Right renal cortex interstitium (tissue), 3 donors: ENCODE data around the gene FAM53C. TPM values are rescaled to one million over a fixed set of nuclear protein-coding genes. Genes with fewer than 3 reads are reported as not detected.

Source experiments
- DNase-seq, 3 donors: peaks; one replicate each; pipeline ENCODE4 v3.0.0-alpha.2; 2013; ENCODE audit warnings: low read depth in 3 of 3, low spot score in 2 of 3
- polyA plus RNA-seq, 3 donors: library from polyadenylated mRNA; unstranded; fragments of 120-200 nt; gene quantifications; one replicate each; pipeline ENCODE4 v1.2.1, GENCODE V29; 2013; ENCODE audit not compliant: insufficient read length in 3 of 3

The FAM53C gene
- polyA plus RNA-seq, 3 donors = 29.3 to 31.1 (median 29.7) TPM

DNA sequence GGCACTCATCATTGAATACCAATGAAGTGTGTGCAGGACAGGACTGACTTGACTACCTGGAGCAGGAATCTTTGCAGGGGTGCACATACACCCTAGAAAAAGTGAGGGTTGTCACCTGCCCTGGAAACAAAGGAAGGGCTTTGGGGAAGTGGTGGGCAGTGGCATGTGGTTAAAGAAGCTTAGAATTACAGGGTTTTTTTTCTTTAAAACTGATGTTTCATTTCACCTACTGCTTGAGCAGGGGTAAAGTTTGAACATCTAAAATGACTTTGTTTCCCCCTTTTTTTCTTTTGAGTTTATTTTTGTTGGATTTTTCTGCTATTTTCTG lies 12.5 kb downstream of the FAM53C start:
- DNase-seq = no peak

DNA sequence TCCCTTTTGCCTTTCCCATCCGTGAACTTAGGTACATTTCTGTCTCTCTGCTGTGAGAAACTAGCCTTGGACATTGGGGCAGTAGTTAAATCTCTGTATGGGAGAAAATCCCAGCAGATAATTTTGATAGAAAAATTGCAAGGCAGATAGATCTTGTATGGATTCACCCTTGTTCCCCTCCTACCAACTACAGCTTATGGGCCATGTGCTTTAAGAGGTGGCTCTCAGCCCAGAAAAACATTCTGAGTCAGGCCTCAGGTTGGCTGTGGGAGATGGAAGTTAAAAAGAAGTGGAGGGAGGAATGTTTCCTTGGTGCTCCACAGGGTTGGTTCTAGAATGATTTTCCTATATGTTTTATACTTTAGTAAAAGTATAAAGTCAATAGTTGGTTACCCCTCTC lies 13.0 kb downstream of the FAM53C start:
- no peak for DNase-seq

DNA sequence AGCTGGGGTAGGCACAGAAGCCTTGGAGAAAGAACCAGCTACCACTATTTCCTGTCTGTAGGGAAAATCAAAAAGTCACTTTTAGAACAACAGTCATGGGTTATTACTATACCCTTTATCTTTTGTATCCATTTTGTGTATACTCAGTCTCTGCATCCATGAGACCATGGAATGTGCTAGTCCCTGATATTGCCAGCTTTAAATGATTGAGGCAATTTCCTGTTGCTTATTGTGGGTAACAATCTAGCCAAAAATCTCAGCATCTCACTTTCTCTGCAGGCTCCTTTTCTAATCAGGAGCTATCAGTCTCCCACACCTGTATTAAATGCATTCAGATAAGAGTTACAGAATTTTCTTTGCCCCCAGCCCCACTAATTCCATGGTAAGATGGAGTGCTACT lies 13.5 kb downstream of the FAM53C start:
- no peak for DNase-seq

DNA sequence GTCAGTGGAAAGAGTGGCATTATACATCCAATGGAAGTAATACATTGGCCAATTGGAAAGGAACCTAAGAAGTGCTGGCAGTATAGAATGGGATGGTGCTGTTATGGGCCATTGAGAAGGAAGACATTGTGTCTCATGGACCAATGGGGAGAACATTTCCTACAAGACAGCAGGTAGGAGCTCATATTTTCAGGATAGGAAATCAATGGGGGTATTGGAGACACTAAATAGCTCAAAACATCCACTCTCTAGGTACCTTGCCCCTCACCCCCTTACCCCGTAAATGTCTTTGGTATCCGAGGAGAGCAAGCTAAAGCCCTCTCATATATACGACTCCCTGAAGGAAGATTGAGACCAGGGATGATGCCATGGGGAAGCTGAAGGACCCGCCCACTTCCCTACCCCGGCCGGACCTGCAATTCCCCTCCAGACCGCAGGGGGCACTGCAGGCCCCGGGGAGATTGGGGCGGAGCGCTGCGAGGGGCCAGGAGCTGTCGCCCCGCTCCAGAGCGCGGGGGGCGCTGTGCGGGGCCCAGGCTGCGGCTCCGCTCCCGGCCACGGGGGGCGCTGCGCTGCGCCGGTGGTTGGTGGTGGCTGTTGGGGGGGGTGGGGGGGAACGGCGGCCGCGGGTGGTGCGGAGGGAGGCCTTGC lies 14.1 kb downstream of the FAM53C start, which contains the start of gene KDM3B:
KDM3B (plus strand) TSS at position 615 of the 651 bp plus-strand sequence. CDS start 111 bp downstream, outside the sequence.
- DNase-seq = peak in 2 of 3 donors; percentile 71 to 80

DNA sequence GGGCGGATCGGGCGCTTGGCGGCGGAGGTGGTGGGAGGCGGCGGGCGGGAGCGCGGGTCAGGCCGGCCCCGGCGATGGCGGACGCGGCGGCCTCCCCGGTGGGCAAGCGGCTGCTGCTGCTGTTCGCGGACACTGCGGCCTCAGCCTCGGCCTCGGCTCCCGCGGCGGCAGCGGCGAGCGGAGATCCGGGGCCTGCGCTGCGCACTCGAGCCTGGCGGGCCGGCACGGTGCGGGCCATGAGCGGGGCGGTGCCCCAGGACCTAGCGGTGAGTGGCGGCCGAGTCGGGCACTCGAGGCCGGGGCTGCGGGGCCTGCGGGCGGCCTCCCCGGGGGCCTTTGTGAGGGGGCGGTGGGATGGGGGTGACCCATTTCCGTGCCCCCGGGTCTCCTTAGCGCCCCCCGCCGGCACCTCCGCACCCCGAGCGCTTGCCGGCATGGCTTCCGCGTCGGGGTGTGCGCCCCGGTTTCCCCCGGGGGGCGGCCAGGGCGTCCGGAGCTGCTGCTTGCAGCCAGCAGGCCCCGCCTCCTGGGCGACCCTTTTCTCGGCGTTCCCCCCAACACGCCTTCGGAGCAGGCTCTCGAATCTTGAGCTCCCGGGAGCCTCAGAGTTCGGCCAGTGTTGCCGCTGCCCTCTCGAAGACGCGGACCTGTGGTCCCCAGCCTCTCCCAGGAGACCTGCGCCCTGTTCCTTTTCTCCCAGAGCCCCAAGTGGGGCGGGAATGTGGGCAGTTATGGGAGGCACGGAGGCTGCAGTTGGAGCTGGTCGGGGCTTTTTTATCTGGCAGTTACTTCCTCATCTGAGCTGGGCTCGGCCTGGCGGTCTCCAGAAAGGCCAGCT lies 14.9 kb downstream of the FAM53C start:
- peak in 1 of 3 donors; percentile 52 for DNase-seq

DNA sequence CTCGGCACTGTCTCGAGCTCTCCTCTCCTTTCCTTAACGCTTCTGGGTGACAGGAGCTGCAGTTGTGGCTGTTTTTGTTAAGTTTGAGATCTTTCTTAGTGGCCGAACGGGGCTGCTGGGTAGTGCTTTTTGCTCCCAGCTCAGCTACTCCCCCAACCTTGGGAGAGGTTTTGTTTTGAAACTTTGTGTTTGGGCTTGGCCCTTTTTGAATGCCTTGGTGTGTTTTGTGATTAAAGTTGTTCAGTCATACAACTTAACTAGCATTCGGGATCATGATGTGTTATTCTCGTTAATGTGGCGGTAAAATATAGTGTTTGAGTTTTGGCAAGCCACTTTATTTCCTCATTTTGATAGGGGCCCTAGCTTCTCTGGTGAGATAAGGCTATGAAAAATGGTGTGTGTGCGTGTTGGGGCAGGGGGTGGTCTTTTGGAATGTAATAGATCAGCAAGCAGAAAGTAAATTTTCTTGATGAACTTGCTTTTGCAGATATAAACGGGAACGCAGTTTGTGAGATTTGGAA lies 15.6 kb downstream of the FAM53C start:
- no peak for DNase-seq

DNA sequence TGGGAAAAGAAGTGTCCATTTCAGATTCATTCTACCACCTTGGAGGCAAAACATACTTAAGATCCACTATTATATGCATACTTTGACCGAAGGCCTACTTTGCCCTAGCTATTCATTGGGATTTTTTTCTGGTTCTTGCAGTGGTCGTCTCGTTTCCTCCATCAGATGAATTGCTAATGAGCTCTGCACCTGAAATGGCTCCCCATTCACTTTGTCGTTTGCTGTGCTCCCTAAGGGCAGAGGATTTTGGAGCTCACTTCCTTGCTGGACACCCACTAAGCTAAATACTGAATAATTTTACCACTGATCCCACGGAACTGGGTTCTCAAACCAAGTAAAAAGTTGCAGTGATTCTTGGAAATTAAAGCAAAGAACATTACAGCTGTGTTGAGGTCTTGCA lies 16.3 kb downstream of the FAM53C start:
- DNase-seq = no peak

DNA sequence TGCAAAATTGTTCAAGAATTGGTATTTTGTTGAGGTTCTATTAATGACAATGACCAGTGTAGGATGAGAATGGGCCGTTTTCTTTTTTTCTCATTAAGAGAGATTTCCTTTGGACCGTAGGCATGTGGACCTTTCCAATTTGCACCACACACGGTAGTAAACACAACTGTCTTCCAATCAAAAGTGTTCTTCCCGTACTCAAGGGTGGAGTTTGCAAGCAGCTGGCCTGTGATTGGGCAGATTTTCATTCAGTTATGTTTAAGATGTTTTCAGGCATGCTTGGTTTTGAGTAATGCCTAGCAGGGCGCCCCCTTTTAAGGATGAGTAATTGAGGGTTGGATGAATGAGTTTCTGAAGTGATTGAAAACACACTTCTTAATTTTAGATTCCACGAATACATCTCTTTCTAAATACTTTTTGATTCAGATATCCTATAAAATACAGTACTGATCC lies 16.9 kb downstream of the FAM53C start:
- no peak for DNase-seq

DNA sequence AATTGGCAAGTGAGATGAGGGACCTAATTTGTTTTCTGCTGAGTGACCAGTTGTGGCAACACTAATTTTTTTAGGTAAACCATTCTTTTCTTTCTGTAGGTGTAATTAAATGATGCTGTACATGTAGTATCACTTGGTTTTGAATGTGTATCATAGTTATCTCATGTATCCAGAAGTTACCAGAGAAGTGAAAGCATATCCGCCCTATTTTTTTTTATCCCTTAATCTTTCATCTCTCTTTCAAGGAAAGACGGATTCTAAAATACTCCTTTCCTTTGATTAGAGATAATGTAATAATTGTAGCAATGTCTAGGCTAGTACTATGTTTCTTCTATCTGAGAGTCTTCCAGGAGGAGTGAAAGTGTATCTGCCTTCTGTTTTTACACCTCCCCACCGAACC lies 21.6 kb downstream of the FAM53C start:
- DNase-seq = no peak

DNA sequence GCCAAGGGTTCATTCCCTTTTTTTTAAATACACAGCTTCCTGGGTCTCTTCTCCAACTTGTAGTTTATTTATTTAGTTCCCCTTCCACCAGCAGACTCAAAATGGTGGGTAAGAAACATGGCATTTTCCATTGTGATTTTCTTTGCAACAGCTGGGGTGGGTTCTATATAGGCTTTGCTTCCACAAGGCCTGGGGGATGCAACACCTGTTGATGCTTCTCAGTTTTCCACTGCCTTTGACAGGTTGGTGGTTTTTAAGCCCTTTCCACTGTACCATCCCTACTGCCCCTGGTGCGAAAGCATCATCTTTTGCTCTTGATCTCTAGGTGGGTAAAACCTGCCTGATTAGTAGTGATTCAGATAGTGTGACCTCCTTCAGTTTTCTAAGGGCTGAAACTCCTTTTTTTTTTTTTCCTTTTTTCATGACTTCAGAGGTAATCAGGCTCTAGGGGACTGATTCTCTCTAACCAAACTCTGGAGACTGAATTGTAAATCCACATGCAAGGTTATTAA lies 22.9 kb downstream of the FAM53C start:
- DNase-seq = no peak

DNA sequence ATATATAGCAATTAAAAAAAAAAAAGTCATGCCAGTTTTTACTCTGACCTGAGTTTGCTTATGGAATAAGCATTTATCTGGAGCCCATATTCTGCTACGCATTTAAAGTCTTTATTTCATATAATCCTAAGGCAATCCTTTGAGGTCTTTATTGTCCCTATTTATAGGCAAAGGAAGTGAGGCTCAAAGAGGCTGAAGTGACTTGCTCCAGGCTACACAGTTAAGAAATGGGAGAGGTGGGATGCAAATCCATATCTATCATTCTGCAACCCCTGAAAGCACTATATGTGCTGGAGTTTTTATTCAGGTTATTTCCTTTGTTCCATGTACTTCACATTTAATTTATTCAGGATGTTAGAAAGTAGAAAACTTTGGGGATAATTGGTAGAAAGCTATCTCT lies 26.5 kb downstream of the FAM53C start:
- DNase-seq = no peak

DNA sequence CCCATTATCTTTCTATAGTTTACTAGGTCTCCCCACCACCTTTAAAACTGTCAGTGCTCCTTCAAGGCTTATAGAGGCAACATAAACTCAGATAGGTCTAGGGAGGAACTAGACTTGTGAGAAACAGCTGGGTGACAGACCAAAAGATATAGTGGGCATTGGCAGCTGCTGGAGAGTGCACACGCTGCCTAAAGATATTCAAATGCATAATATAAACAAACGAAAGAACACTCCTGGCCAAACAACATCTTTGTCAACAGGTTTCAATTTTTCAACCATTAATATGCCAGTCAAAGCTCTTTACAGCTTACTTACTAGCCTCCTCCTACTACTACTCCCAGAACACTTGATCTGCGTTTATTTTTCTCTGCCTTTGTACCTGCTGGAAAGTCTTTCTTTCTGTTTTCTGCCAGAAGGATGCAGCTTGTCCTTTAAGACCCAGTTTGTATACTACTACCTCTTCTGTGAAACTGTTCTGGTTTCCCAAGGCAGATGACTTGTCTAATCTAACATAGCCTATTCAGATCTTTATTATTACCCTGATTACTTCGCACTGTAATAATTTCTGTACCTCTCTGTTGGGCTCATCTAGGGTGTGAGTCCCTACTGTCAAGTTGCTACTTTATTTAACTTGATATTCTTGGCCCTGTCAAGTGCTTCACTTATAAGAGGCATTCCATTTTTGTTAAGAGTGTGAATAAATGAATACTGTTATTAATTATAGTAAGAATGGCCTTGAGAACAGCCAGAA lies 28.7 kb downstream of the FAM53C start:
- DNase-seq = no peak

DNA sequence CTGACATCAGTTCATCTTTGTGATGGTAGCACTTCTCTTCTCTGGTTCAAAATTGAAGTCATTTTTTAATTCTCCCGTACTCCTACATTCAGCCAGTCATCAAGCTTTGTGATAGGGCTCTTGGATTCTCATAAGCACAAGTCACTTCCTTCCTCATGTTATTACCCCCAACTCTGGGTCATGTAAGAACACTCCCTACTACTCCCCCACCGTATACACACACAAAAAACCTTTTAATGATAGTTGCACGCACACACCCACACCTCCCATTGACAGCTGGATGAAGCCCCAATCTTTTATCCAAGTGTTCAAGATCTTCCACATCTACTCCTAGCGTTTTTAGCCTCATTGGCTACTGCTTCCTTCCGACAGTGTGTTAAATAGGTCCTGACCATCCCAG lies 31.2 kb downstream of the FAM53C start:
- no peak for DNase-seq

DNA sequence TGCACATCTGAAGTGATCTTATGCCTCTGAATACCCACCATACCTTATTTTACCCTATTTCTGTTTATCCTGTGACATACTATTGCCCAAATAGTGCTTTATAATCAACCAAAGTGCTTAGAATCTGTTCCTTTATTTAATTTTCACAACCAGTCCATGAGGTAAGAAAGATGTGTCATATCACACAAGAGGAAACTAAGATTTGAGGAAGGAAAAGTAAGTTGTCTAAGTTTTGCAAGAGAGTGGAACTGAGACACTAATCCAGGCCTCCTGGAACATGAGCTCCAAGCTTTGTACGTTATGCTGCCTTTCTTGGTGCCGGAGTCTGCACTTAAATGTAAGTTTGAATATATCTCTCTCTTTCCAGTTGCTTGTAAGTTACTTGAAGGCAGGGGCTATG lies 31.6 kb downstream of the FAM53C start:
- DNase-seq = no peak

DNA sequence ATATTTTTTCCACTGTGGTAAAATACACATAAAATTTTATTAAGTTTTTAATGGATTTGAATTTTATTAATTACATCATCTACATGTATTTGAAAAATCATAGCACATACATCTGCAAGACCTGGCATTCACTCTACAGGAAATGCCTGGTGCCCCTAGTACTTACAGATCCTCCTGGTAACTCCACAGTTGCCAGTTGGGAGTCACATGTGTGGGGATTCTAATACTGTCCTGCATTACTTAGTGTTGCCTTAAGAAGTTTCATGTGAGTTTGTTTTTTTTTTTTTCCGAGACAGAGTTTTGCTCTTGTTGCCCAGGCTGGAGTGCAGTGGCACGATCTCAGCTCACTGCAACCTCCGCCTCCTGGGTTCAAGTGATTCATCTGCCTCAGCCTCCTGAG lies 32.5 kb downstream of the FAM53C start:
- DNase-seq = no peak

DNA sequence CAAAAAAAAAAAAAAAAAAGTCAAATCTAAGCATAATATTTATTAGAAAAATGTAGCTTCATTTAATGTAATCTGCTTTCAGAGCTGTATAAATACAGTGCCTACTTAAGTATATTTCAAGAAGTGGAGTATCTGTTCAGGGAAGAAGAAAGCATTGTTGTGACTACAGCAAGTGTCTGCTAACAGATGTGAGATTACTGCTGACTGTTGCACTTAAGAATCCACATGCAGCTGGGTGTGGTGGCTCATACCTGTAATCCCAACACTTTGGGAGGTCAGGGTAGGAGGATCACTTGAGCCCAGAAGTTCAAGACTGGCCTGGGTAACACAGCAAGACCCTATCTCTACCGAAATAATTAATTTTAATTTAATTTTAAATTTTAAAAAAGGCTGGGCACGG lies 33.4 kb downstream of the FAM53C start:
- DNase-seq = no peak

DNA sequence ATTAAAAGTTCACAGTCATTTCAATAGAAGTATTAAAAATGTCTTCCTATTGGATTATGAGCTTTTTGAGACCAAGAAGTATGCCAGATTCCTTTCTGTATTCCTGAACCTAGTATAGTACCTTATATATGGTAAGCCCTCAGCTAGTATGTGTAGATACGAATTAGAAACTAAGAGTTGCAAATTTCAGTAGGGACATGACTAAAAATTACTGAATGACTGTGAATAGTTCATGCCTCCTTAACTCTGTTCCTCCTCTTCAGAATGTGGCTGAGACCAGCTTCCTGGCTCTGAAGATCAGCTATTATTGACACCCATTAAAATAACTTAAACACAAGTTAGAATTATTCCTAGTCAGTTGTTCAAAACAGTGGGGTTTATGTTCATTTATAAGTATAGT lies 34.2 kb downstream of the FAM53C start:
- no peak for DNase-seq

DNA sequence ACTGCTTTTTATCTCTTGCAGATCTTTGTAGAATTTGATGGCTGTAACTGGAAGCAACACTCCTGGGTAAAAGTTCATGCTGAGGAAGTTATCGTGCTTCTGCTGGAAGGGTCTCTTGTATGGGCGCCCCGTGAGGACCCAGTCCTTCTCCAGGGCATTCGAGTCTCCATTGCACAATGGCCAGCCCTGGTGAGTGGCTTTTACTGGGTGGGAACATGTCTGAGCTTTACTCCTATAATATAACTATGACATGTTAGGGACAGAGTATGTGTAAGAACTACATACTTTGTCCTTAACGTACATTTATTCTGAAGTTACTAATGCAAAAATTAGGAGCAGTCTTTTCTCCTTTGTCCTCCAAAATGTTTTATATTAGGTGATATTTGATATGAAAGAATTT lies 34.6 kb downstream of the FAM53C start:
- DNase-seq = no peak

DNA sequence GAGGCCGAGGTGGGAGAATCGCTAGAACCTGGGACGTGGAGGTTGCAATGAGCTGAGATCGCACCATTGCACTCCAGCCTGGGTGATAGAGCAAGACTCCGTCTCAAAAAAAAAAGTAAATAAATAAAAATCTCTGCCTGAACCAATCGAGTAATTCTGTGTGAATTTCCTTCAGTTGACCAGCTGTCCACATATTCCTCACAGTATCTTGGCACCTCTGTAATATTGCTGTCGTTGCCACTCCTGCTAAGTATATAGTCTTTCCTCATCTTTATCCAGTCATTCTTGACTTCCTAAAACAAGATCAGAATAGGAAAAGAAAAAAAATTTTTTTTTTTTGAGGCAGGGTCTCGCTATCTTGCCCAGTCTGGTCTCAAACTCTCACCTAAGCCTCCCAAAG lies 44.3 kb downstream of the FAM53C start:
- DNase-seq = no peak

DNA sequence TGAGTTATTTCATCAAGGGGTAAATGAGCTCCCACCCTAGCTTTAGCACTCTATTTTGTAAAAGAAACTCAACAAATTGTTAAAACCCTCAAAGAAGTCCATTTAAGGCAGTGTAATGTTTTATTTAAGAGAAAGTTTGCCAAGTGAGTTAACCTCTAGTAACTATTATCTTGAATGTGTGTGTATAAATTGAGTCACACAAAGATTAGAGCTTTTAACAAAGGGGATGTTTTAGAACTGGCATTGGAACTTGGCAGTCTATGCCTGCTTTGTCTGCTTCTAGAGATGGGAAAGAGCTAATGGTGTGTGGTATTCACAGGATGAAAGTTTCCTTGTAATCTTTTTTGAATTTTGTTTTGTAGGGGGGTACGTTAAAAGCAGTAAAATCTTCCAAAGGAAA lies 47.6 kb downstream of the FAM53C start:
- no peak for DNase-seq

DNA sequence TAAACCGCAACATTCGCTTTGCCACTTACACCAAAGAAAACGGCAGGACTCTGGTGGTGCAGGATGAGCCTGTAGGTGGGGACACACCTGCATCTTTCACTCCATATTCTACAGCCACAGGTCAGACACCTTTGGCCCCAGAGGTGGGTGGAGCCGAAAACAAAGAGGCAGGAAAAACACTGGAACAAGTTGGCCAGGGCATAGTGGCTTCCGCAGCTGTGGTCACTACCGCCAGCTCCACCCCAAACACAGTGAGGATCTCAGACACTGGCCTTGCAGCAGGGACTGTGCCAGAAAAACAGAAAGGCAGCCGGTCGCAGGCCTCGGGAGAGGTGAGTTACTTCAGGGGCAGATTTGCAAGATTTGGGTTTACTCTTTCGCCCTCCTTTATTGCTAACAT lies 48.2 kb downstream of the FAM53C start:
- no peak for DNase-seq
